HG03175 (cell line): ENCODE results near the gene RASSF10.

Source experiments
- ATAC-seq: cut with Tn5 transposase; IDR thresholded peaks from one replicate; pipeline ENCODE4 v1.9.1; 2021; ENCODE audit warnings: mild to moderate bottlenecking, moderate library complexity; ENCODE audit not compliant: unreplicated experiment

Gene RASSF10

DNA sequence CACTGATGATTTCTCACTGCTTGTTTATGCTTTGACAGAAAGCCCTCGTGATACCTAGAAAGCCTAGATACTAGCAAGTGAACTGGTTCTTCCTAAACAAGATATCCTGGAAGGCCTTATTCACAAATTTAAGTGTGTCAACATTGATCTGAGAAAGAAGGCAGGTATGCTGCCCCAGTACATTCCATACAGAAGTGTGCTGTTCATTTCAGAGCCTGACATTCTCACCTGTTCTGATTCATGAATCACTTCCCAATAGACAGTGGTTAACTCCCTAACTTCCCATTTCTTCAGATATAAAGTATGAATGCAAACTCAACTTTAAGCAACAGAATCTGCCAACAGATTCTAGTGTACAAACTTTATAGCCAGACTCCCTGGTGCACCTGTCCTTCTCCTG lies 15.5 kb upstream of the RASSF10 start:
- ATAC-seq = no peak

DNA sequence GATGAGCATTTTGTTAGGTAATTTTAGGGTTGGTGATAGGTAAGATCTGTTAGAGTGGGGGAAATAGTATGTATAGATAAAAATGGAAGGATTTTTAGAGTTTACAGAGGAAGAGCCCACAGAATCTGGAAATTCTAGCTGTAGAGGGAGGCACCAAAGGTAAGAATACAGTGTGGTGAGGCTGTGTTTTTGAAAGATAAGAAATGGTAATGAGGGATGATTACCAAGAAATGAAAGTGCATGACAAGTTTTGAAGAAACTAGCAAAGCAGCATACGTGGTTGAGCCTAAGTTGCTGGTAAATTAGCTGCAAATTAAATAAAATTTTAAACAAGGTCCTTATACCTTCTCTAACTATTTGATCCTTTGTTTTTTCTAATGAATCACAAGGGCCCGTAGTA lies 14.6 kb upstream of the RASSF10 start:
- no peak for ATAC-seq

DNA sequence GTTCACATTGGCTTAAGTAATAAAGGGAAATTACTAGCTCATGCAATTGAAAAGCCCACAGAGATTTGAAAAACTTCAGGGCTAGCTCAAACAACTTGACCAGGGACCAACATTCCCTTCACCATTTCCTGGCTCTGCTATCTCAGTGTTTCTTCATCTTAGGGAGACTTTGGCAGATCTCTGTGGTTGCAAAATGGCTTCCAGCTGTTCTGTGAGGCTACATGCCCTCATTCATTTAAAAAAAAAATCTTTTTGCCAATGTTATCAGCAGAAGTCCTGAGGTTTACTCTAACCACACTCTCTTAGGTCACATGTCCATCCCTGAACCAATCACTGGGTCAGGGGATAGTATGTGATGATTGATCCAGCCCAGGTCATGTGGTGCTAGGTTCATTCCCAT lies 13.9 kb upstream of the RASSF10 start:
- no peak for ATAC-seq

DNA sequence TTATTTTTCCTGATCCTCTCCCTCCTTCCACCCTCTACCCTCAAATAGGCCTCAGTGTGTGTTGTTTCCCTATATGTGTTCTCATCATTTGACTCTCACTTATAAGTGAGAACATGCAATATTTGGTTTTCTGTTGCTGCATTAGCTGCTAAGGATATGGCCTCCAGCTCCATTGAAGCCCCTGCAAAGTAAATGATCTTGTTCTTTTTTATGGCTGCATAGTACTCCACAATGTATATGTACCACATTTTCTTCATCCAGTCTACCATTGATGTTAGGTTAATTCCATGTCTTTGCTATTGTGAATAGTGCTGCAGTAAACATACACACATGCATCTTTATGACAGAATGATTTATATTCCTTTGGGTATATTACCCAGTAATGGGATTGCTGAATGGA lies 13.3 kb upstream of the RASSF10 start:
- no peak for ATAC-seq

DNA sequence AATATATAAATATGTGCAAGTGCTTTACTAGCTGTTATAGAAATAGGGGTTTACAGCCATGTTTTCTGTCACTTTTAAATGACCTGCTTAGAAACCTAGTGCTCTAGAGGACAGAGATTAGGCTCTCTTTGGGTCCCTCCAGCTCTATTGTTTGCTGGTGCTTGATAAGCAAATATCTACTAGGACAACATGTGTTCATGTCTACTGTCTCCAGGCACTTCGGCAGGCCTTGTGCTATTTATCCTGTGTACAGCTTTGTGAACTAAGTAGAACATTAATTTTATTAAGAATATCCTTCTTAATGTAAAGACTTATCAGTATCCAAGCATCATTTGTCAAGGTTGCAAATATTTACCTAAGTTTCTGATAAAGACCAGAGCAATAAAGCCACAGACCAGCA lies 11.9 kb upstream of the RASSF10 start:
- ATAC-seq = no peak

DNA sequence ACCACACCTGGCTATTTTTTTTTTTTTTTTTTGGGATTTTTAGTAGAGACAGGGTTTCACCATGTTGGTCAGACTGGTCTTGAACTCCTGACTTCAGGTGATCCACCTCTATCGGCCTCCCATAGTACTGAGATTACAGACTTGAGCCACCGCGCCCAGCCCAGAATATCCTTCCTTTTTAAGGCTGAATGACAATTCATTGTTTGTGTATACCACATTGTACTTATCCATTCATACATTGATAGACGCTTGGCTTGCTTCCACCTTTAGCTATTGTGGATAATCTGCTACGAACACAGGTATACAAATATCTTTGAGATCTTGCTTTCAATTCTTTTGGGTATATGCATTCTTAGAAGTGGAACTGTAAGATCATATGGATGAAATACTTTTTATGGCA lies 10.8 kb upstream of the RASSF10 start:
- ATAC-seq = no peak

DNA sequence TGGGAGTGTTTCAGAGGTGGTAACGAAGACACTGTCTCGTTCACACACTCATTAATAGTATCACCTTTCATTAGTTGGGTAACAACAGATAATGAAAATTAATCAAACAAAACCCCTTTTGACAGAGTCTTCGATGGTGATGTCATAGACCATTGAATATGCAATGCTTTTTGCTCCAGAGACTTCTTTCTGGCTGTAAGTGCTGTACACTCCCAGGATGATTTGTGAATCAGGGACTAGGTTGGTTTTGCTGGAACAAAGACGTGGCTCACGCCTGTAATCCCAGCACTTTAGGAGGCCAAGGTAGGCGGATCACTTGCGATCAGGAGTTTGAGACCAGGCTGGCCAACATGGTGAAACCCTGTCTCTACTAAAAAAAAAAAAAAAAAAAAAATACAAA lies 9.5 kb upstream of the RASSF10 start:
- ATAC-seq = no peak

DNA sequence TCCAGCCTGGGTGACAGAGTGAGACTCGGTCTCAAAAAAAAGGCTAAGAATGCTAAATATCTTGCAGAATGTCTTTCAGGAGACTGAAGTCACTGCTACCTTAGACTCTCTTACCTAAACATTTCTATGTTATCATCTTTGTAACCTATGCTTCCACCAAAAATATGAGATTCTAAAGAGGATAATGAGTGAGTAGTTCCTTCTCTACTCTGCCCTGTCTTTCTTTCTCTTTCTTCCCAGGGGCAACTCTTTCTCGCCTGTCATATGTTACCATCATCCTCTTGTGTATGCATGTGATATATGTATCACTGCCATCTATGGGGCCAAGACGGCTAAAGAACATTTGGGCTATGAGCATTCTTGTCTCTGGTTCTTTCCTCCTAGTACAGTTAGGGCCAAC lies 9.0 kb upstream of the RASSF10 start:
- no peak for ATAC-seq

DNA sequence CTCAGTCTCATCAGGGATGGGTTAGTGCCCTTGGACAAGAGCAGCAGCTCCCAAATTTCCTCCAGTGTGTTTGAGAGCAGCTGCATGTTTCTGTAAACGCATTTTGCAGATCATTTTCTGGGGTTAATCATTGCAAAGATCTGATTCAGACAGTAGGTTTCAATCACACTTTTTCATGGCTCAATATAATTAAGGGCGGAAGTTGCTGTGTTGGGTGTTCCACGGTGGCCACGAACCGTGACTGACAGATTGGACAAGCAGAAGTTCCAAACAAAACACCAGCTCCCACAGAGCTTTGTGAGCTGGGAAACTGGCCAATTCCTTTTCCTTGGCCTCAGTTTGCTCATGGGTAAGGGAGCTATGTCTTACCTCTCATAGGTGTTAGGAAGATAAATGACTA lies 8.4 kb upstream of the RASSF10 start:
- ATAC-seq = no peak

DNA sequence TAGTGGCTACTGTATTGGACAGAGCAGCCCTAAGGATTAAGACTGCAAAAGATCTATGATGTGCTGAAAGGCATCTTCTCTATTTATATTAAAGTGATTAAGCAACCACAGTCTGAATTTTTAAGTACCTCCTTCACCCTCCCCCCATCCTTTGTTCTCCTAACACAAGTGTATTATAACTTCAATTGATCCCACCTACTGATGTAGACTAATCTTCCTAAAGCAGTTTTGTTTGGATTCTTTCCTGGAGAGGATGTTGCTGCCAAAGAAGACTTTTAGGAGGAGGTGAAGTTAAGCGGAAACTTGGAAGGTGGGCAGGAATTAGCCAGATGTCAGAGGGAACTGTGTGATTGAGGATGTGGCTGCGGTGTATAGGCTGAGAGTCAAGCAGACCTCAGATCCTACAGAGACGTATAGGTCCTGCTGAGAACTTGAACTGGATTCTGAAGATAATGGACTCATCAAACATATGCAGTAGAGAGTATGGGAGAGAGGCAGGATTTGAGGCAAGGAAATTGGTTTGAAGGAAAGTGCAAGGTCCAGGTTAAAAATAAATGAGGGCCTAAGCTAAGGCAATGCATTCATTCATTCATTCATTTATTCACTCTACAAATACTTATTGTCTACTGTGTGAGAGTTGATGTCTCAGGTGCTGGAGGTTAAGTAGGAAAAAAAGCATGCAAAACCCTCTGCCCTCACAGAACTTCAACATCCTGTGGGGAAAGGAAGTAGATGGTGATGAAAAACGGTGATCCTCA lies 5.2 kb upstream of the RASSF10 start:
- ATAC-seq = no peak

DNA sequence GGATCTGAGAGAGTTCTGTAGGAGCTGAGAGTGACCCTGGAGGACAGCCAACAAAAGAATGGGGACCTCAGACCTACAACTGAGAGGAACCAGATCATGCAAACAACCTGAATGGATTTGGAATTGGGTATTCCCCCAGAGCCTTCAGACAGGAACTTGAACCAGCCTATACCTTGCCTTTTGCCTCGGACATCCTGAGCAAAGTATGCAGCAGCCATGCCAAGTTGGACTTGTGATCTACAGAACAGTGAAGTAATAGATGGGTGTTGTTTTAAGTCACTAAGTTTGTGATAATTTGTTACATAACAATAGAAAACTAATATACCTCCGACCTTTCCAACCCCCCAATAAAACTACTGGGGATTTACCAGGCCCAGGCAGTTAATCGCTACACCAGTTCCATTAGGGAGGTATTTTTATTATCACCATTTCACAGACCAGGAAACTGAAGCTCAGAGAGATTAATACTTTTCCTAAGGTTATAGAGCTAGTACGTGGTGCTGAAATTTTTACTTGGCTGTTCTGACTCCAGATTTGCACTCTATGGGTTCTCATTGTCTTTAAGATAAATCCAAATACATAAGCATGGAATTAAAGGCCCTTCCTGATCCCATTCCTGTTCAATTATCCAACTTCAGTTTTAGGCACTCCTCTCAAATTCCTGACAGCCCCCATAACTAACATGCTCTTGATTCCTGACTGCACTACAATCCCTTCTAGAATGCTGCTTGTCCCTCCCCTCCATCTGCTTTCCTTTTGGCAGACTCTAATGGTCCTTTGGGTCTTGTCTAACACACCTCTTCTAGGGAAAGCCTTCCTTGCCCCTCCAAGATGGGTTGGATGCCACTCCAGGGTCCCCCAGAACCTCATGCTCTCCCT lies 1.7 kb upstream of the RASSF10 start:
- no peak for ATAC-seq

DNA sequence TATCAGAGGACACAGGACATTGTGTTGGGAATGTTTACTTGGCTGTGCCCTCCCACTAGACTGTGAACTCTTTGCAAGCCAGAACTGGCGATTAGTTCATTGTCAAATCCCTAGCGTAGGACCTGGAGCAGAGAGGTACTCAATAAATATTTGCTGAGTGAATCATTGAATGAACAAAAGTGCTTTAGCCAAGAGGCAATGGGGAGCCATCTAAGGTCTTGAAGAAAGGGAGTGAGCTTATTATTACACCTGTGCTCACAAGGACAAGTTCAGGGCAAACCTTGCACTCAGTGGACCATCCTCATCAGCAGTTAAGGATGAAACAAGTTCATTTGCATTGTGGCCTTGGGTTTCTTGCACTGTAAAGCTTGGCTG lies 1.1 kb upstream of the RASSF10 start:
- no peak for ATAC-seq

DNA sequence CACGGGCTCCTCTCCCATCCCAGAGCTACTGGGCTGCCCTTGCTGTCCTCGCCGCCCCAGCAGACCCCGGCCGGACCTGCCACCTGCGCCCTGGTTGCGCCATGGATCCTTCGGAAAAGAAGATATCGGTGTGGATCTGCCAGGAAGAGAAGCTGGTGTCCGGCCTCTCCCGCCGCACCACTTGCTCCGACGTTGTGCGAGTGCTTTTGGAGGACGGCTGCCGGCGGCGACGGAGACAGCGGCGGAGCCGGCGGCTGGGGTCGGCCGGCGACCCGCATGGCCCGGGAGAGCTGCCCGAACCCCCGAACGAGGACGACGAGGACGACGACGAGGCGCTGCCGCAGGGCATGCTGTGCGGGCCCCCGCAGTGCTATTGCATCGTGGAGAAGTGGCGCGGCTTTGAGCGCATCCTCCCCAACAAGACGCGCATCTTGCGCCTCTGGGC lies 382 bp downstream of the RASSF10 start:
- ATAC-seq = no peak

DNA sequence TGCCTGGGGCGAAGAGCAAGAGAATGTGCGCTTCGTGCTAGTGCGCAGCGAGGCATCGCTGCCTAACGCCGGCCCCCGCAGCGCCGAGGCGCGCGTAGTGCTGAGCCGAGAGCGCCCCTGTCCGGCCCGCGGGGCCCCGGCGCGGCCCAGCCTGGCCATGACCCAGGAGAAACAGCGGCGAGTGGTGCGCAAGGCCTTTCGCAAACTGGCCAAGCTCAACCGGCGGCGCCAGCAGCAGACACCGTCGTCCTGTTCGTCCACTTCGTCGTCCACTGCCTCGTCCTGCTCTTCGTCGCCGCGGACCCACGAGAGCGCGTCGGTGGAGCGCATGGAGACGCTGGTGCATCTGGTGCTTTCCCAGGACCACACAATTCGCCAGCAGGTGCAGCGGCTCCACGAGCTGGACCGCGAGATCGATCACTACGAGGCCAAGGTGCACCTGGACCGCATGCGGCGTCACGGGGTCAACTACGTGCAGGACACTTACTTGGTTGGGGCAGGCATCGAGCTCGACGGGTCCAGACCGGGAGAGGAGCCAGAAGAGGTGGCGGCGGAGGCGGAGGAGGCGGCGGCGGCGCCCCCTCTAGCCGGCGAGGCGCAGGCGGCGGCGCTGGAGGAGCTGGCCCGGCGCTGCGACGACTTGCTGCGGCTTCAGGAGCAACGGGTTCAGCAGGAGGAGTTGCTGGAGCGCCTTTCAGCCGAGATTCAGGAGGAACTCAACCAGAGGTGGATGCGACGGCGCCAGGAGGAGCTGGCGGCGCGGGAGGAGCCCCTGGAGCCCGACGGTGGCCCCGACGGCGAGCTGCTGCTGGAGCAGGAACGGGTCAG lies 1.0 kb downstream of the RASSF10 start:
- ATAC-seq = no peak

DNA sequence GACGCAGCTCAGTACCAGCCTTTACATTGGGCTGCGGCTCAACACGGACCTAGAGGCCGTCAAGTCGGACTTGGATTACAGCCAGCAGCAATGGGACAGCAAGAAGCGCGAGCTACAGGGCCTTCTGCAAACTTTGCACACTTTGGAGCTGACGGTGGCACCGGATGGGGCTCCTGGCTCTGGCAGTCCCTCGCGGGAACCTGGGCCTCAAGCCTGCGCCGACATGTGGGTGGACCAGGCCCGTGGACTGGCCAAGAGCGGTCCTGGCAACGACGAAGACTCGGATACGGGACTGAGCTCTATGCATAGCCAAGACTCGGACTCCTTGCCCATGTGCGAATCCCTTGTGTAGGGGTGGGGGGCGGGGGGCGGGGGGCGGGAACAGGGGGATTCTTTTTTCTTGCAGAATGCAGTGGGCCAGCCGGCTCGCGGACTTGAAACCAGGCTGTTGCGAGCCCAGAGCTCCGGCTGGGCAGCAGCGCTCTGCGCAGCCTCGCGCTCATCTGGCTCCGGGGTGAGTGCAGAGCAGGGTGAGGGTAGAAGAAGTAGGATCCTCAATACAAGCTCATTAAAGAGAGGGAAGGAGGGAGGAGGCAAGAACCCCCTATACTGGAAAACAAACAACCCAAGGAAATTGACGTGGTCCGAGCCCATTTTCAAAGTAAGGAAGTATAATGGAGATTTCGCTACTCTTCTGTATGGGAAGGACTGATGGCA lies 1.8 kb downstream of the RASSF10 start:
- no peak for ATAC-seq

DNA sequence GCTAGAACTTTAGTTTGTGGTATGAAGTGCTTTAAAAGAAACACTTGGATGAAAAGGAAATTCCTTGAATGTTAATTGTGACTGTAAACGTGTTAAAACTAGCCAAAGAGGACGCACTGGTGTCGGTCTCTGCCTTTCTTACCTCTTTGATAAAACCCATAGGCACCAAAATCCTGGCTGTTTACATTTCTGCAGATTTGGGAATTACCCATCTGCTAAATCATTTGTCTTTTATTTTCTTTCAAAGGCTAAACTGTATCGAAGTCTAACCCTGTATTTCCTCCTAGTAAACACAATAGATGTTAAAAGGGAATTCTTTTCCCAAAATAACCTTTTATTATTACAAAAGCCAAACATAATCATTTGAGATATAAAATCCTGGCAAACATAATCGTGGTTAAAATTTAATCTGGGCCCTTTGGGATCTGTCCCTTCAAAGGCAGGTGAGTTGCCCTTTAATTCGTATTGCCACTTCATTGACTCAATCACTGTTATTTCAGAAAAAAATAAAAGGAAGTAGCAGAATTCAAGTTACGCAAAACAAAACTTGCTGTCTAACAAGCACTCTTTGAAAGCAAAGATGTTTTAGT lies 2.4 kb downstream of the RASSF10 start:
- ATAC-seq = no peak

DNA sequence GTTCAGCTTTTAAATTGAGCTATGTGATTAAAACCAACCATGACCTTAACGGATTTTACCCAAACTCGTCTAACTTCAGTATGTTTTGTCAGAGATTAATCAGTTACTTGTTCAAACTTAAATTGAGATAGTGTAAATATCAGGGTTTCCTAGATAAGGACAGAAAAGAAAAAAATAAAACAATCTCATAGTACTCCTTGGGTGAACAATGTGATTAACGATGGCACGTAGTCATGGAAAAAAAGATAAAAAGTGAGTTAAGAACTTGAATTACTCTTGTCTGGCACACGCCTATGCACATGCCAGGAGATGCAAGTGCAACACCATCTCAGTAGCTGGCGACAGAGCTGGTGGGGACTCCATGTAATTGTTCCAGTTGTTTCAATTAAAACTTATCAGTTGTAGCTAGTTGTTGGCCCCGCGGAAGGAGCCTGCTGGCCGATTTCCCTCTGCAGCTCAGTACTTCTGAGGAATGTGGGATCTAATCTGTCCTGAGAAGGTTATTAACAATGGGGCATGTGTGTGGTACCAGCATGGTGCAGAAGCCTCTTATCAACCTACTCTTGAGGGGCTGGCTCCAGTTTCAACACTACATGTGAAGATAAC lies 3.0 kb downstream of the RASSF10 start:
- ATAC-seq = no peak

DNA sequence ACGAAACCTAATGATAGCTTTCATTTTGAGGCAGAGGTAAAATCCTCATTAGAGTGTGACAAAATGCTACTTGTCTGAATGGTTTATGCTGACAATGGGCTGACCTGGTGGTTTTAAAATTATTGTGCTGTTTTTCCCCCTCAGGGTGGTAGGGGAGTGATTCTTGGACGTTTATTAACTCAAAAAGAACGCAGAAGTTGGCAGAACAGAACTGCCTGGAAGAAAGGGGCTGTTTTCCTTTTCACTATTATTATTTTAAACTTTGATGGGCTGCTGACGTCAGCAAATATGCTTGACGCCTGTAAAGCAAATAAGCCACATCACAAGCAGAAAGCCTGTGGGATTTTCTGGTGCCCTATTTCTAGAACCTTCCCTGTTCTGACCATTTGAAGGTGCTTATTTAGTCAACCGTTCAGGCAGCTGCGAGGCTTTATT lies 4.0 kb downstream of the RASSF10 start:
- no peak for ATAC-seq

DNA sequence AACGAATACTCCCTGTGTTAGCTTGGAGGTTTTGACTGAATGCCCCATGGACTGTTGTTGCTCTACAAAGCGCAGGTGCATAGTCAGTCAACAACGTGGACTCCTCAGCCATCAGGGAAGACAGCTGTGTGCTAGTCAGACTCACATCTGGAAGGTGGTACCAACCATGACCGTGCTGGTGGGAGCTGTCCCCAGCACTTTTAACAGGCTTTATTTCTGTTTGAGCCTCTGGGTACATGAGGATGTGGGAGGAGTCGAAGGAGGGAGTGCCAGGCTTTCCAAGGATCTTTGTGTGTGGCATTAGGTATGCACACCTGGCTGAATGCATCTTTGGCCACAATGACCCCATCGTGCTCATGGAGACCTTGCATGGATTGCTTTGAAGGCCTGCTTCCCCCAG lies 6.6 kb downstream of the RASSF10 start:
- ATAC-seq = no peak

DNA sequence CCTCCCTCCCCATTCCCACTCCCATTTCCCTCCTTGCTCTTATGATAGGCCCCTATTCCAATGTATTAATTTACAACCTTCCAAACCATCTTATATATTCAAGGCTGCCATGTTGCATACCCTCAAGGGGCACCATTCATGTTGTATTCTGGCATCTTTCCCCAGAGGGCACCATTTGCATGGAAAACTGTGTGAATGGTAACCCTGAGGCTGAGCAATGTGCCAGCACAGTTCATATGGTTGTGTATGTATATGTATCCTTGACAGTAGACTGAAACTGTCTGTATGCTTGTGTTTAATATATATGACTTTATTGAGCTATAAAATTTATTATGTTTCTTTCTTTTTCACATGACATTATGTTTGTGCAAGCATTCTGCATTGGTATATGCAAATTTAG lies 7.3 kb downstream of the RASSF10 start:
- no peak for ATAC-seq
